Smooth muscle cell (in vitro differentiated cells): ENCODE measurements around the gene ZNF782. TPM values are rescaled to one million over a fixed set of nuclear protein-coding genes. Genes with fewer than 3 reads are reported as not detected.

Experiments used
- DNase-seq: peaks from one replicate; lab custom pipeline; 2025; ENCODE audit not compliant: unreplicated experiment; lab: John Stamatoyannopoulos, UW
- H2AFZ ChIP-seq: fragments of 200-600 bp; sonication (generic); 2 replicates; pipeline ENCODE4 v1.6.0; 2016; ENCODE audit warnings: antibody characterized with exemption, low read depth, mild to moderate bottlenecking
- H3F3A ChIP-seq: fragments of 200-600 bp; sonication (generic); 2 replicates; pipeline ENCODE4 v1.6.0; 2017; ENCODE audit warnings: antibody characterized with exemption, low read depth
- H3K27ac ChIP-seq: fragments of 200-600 bp; sonication (generic); 2 replicates; pipeline ENCODE4 v1.5.1; 2016; ENCODE audit warnings: low read depth, mild to moderate bottlenecking
- H3K27me3 ChIP-seq: fragments of 200-600 bp; sonication (generic); 2 replicates; pipeline ENCODE4 v1.6.1; 2016; ENCODE audit warnings: low read depth, mild to moderate bottlenecking
- H3K36me3 ChIP-seq: fragments of 200-600 bp; sonication (generic); 2 replicates; pipeline ENCODE4 v1.5.1; 2016; ENCODE audit warnings: low read depth
- H3K4me1 ChIP-seq: fragments of 200-600 bp; sonication (generic); 2 replicates; pipeline ENCODE4 v1.5.1; 2016; ENCODE audit warnings: low read depth
- H3K4me2 ChIP-seq: fragments of 200-600 bp; sonication (generic); 2 replicates; pipeline ENCODE4 v1.6.0; 2016; ENCODE audit warnings: mild to moderate bottlenecking
- H3K4me3 ChIP-seq: fragments of 200-600 bp; sonication (generic); 2 replicates; pipeline ENCODE4 v1.5.1; 2016; ENCODE audit warnings: mild to moderate bottlenecking
- H3K79me2 ChIP-seq: fragments of 200-600 bp; sonication (generic); 2 replicates; pipeline ENCODE4 v1.6.0; 2016; ENCODE audit warnings: low read depth, mild to moderate bottlenecking
- H3K9ac ChIP-seq: fragments of 200-600 bp; sonication (generic); 2 replicates; pipeline ENCODE4 v1.6.0; 2016; ENCODE audit warnings: low read depth
- H3K9me3 ChIP-seq: fragments of 200-600 bp; sonication (generic); replicated peaks from 2 replicates; pipeline ENCODE4 v1.5.1; 2016; ENCODE audit warnings: low read depth
- H4K20me1 ChIP-seq: fragments of 200-600 bp; sonication (generic); 2 replicates; pipeline ENCODE4 v1.6.0; 2016; ENCODE audit warnings: low read depth
- CTCF ChIP-seq: fragments of 200-600 bp; sonication (generic); IDR thresholded peaks from 2 replicates; pipeline ENCODE4 v1.5.1; 2017; ENCODE audit warnings: borderline replicate concordance, mild to moderate bottlenecking, antibody characterized with exemption; ENCODE audit not compliant: insufficient read depth, poor library complexity, severe bottlenecking
- whole genome bisulfite sequencing: methylation state at CpG from one replicate; pipeline ENCODE4 v1.1.7; 2016; ENCODE audit warnings: low lambda C conversion rate; 5-methylcytosine and 5-hydroxymethylcytosine counted together
- polyA plus RNA-seq: library from polyadenylated mRNA; unstranded; fragments of >200 nt; fragmentation: Nextera tagmentation; extraction: Ambion mirVana; gene quantifications from 2 replicates; pipeline ENCODE4 v1.2.1, GENCODE V29; 2016
- total RNA-seq: library from RNA; depleted of rRNA; stranded (reverse); fragments of >200 nt; gene quantifications from 2 replicates; pipeline ENCODE4 v1.2.3, GENCODE V29; 2014

Gene ZNF782
- total and polyA plus RNA-seq, 2 experiments from 2014 or later = 0.98 to 4.3 TPM

DNA sequence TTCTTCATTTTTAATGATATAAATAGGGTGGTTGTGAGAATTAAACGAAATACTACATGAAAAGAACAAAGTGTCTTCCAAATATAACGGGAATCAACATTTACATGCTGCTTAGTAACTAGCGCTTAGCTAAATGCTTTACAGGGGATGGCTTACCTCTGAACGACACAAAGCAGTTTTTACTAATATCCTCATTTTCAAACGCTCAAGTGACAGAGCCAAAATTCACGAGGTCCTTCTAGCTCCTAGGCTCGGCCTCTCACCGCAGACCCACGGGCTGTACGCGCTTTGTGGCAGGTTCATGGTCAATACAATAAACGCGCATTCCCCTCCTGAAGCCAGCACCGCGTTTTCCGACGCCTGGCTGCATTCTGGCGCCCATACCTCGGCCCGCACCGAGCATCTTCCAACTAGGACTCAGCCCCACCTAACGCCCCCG lies 76.9 kb downstream of the ZNF782 start:
- no peak for DNase-seq
- WGBS = 9% methylated on average over 23 of the region's 23 CpGs
- Histone ChIP-seq H3K27ac (no peak overlapping the region), H2AFZ (peak overlapping the region; percentile 99), H3K9me3 (no peaks in the 10 kb centered on the region), H3K36me3 (peaks cover 23% of the 10 kb centered on the region), H4K20me1 (no peaks in the 10 kb centered on the region), H3K4me2 (peak overlapping the region; percentile 94), H3K79me2 (no peaks in the 10 kb centered on the region), H3K4me3 (peak overlapping the region; percentile 87), H3K4me1 (peaks cover 12% of the 10 kb centered on the region), H3F3A (no peaks in the 10 kb centered on the region), H3K9ac (peak overlapping the region; percentile 66), H3K27me3 (no peaks in the 10 kb centered on the region)
- no peak for TF ChIP-seq CTCF

DNA sequence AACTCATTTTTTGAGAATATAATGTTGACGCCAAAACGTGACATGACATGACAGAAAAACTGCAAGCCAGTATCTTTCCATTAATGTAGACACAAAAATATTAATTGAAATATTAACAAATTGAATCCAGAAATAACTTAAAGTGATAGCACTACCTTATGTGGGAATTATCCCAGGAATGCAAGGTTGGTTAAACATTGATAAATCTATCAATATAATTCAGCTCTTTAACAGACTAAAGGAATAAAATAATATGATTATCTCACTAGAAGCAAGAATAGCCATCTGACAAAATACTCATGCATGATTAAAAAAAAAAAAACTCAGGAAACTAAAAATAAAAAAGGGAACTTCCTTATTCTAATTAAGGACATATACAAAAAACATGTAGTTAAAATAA lies 83.2 kb downstream of the ZNF782 start:
- H3K4me2 ChIP-seq = no peak overlapping the region
- H3K79me2 ChIP-seq = peaks cover 12% of the 10 kb centered on the region
- no peak for TF ChIP-seq CTCF
- H3F3A ChIP-seq = no peaks in the 10 kb centered on the region
- no peak overlapping the region for H3K4me3 ChIP-seq
- H2AFZ ChIP-seq = no peak overlapping the region
- H3K9ac ChIP-seq = no peak overlapping the region
- no peaks in the 10 kb centered on the region for H3K27me3 ChIP-seq
- WGBS = 98% methylated on average over 2 of the region's 2 CpGs
- no peak overlapping the region for H3K27ac ChIP-seq
- DNase-seq = no peak
- no peaks in the 10 kb centered on the region for H4K20me1 ChIP-seq
- H3K9me3 ChIP-seq = peaks cover 54% of the 10 kb centered on the region
- H3K36me3 ChIP-seq = peaks cover 83% of the 10 kb centered on the region
- no peaks in the 10 kb centered on the region for H3K4me1 ChIP-seq

DNA sequence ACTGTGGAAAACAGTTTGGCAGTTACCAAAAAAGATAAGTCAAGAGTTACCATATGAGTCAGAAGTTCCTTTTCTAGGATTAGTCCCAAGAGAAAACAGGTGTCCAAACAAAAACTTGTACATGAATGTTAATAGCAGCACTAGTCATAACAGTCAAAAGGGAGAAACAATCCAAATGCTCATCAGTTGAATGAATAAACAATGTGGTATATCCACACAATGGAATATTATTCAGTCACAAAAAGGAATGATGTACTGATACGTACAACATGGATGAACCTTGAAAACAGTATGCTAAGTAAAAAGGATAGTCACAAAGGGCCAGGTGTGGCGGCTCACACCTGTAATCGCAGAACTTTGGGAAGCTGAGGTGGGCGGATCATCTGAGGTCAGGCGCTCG lies 84.3 kb downstream of the ZNF782 start:
- no peak overlapping the region for H3K4me2 ChIP-seq
- DNase-seq = no peak
- H3K27ac ChIP-seq = no peak overlapping the region
- TF ChIP-seq CTCF = no peak
- H3F3A ChIP-seq = no peaks in the 10 kb centered on the region
- H3K36me3 ChIP-seq = peaks cover 90% of the 10 kb centered on the region
- H3K79me2 ChIP-seq = peaks cover 12% of the 10 kb centered on the region
- H3K9ac ChIP-seq = no peak overlapping the region
- H2AFZ ChIP-seq = no peak overlapping the region
- H3K9me3 ChIP-seq = peaks cover 63% of the 10 kb centered on the region
- H4K20me1 ChIP-seq = no peaks in the 10 kb centered on the region
- no peak overlapping the region for H3K4me3 ChIP-seq
- H3K27me3 ChIP-seq = no peaks in the 10 kb centered on the region
- WGBS = 98% methylated on average over 6 of the region's 6 CpGs
- H3K4me1 ChIP-seq = no peaks in the 10 kb centered on the region

Other genes with a start within 250 kb of the ZNF782 start
- 16.0 and 24.6 TPM in 2 replicates for gene CDC14B, start 234.7 kb downstream of the ZNF782 start, total RNA-seq
- 5.7 and 9.0 TPM in 2 replicates for gene CDC14B, start 234.7 kb downstream of the ZNF782 start, polyA plus RNA-seq
- gene PRXL2C, start 199.2 kb downstream of the ZNF782 start, total RNA-seq = 3.9 and 5.6 TPM in 2 replicates
- gene PRXL2C, start 199.2 kb downstream of the ZNF782 start, polyA plus RNA-seq = 3.5 and 4.4 TPM in 2 replicates
- gene ZNF510, start 76.4 kb downstream of the ZNF782 start, total RNA-seq = 9.9 and 10.7 TPM in 2 replicates
- gene ZNF510, start 76.4 kb downstream of the ZNF782 start, polyA plus RNA-seq = 2.1 and 2.4 TPM in 2 replicates
- not detected in 2 replicates for gene NUTM2G, start 74.3 kb upstream of the ZNF782 start, total RNA-seq
- gene NUTM2G, start 74.3 kb upstream of the ZNF782 start, polyA plus RNA-seq = 0.09 and 0.20 TPM in 2 replicates
- 21.6 and 29.4 TPM in 2 replicates for gene CTSV, start 184.6 kb upstream of the ZNF782 start, total RNA-seq
- gene CTSV, start 184.6 kb upstream of the ZNF782 start, polyA plus RNA-seq = 4.5 and 25.3 TPM in 2 replicates